ENCODE results near the gene SYNPO2.
"Not testable (repeated sequence)": the region's sequence is repeated elsewhere in the genome, so short reads cannot be mapped to it uniquely, and the experiment has no call there.

The SYNPO2 gene, protein sequence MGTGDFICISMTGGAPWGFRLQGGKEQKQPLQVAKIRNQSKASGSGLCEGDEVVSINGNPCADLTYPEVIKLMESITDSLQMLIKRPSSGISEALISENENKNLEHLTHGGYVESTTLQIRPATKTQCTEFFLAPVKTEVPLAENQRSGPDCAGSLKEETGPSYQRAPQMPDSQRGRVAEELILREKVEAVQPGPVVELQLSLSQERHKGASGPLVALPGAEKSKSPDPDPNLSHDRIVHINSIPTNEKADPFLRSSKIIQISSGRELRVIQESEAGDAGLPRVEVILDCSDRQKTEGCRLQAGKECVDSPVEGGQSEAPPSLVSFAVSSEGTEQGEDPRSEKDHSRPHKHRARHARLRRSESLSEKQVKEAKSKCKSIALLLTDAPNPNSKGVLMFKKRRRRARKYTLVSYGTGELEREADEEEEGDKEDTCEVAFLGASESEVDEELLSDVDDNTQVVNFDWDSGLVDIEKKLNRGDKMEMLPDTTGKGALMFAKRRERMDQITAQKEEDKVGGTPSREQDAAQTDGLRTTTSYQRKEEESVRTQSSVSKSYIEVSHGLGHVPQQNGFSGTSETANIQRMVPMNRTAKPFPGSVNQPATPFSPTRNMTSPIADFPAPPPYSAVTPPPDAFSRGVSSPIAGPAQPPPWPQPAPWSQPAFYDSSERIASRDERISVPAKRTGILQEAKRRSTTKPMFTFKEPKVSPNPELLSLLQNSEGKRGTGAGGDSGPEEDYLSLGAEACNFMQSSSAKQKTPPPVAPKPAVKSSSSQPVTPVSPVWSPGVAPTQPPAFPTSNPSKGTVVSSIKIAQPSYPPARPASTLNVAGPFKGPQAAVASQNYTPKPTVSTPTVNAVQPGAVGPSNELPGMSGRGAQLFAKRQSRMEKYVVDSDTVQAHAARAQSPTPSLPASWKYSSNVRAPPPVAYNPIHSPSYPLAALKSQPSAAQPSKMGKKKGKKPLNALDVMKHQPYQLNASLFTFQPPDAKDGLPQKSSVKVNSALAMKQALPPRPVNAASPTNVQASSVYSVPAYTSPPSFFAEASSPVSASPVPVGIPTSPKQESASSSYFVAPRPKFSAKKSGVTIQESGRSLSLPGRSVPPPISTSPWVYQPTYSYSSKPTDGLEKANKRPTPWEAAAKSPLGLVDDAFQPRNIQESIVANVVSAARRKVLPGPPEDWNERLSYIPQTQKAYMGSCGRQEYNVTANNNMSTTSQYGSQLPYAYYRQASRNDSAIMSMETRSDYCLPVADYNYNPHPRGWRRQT

DNA sequence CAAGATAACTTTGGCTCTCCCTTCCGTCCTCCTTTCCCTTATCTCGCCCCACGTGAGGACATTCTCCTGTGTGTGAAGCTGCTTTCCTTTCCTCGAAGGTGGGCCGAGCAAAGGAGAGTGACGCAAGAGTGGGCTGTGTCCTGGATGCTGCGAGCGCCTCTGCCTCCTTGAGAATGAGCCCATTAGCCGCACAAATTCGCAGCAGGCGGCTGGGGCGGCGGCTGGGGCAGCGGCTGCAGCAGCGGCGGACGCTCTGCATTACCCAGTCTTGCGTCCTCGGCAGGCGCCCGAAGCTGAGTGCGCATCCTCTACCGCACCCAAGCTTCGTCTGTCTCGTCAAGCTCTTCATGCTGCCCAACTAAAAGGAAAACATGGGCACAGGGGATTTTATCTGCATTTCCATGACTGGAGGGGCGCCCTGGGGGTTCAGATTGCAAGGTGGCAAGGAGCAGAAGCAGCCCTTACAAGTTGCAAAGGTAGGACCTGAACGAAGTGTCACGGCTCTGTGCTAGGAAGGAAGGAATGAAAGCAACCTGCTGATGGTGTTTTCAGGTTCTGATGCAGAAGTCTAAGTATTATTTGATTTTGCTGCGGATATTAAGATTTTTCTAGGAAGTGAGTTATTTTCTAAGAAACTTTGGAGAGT is at the start of gene SYNPO2:
TSS of gene SYNPO2 (plus strand) at position 189 of the 646 bp plus-strand sequence. CDS start at position 372, 183 bp downstream.
- DNase-seq = peak; percentile 96

DNA sequence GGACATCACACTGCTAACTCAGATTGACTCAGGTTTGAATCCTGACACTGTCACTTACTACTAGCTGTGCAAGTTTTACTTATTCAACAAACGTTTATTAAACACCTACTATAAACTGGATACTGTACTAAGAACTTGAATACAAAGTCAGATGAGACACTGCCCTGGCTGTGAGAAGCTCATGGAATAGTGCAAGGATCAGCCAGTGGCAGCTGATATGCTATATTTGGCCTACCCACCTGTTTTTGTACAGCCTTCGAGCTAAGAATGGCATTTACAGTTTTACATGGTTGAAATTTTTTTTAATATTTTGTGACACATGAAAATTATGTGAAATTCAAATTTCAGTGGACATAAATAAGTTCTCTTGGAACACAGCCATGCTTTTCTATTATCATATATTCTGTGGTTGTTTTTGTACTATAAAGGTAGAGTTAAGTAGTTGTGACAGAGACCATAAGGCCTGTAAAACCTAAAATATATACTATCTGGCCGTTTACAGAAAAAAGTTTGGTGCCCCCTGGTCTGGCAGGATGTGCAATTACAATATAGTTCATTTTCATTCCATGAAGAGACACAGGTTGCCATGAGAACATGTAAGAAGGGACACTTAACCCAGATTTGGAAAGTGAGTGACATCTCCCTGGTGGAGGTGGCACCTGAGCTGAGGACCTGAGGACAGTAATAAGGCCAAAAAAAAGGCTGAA is 49.3 kb upstream of the SYNPO2 start:
- no peak for DNase-seq

DNA sequence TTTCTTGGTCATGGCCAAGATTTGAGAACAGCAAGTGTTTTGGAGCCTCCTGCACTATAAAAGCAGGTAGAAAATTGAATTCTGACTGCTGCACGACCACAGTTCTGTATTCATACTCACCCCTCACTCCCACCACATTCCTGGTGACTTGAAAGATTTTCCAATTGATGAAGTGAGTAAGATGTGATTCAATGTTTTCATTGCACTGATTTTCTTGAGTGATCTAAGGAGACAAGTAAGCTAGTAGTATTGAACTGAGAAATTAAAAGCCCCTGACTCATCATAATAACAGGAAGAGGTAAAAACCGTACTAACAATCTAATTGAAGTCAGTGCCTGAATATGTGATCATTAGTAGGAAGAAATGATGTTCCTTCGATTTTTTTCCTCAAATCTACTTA is 46.6 kb upstream of the SYNPO2 start:
- DNase-seq = no peak

DNA sequence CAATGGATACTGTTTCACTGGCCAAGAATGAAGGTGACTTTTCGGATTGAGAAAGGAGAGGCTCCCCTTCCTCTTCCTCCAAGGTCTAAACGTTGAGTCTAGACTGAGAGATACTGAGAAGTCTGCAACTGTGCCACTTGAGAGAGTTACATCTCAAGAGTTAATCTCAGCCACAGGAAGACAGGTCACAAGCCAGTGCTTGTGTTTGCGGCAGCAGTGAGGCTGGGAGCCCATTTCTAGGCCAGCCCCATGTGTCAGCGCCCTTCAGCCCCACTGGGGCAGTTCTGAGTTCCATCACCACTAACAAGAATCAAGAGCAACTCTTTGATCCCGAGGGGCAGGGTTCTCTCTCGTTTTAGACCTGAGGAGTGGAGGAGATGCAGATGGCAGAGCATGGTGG is 45.4 kb upstream of the SYNPO2 start:
- no peak for DNase-seq

DNA sequence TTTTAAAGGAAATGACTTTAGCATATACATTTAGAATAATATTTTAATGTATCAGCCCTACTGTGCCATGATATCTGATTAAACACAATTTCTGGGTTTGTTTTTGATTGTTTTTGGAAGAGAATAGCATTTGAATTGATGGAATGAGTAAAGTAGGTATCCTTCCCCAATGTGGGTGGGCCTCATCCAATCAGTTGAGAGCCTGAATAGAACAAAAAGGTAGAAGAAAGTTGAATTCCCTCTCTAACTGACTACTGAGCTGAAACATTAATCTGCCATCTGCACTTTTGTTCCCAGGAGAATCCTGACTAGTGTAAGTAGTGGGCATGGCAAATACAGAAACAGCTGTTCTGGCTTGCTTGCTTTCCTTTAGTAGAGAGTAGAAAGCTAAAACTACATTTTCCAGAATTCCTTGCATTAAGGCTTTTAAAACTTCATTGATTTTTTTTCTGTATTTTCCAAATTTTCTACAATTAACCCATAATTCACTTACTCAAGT is 43.1 kb upstream of the SYNPO2 start:
- DNase-seq = no peak

DNA sequence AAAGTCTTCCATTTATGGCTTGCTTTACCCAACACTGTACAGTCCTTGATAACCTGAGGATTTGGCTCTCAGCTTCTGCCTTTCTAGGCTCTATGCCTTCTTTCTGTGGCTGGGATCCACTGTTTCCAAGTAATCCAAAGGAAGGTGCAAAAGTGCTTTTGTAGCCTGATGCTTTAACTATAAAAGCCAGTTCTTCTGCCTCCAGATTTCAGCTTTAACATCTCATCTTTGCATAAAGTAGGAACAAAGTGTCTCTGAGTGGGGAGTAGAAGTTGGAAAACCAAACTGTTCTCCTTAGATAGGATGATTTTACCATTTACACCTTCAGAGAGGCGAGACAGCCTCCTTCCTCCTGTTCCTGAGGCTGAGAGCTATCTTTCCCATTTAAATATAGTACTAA is 41.7 kb upstream of the SYNPO2 start:
- no peak for DNase-seq

DNA sequence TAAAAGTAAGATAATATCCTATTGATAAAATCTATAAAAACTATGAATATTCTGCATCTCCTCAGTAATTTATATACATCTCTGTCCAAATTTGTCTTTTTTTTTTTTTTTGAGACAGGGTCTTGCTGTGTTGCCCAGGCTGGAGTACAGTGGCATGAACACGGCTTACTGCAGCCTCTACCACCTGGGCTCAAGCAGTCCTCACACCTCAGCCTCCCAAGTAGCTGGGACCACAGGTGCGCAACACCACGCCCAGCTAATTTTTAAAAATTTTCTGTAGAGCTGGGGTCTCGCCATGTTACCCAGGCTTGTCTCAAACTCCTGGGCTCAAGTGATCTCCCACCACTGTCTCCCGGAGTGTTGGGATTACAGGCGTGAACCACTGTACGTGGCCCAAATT is 40.4 kb upstream of the SYNPO2 start:
- DNase-seq = no peak

DNA sequence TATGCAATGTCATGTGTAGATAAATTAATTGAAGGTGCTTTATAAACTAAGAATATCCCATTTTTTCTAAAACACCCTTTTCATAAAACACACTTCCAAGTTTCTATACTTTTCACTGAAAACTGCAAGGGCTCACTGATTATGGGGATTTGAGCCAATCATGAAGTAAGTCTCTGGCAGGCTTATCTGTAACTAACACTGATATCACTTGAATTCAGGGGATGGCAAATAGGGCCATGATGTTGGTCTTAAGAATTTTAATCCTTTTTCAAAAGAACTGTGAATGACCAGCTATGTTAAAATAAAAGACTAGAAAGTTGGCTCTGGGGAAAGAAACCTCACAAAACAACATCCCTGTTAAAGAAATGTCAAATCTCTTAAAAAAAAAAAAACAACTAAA is 39.8 kb upstream of the SYNPO2 start:
- DNase-seq = no peak

DNA sequence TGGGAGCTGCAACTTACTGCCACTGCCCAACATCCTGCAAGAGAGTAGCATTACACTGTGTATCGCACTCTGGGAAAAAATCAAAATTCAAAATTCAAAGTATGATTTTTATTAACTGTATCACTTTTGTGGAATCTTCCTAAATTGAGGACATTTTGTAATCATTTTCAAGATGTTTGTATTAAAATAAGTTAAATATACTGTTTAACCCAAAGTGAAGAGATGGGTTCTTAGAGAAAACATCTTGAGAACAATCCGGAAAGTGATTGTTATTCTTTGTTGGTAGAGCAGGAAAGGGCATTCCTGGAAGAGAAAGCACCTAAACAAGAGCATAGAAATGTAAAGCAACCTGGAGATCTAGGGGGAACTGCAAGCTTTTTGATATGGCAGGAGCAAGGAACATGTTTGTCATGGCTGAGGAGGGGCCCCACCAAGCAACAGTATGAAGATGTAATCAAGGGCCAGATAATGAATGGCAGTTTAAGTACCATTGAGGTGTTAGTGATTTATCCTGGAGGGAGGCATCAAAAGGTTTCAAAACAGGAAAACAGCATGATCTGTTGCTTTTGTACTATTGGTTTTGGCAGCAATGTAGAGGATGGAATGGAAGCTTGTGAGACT is 38.7 kb upstream of the SYNPO2 start:
- no peak for DNase-seq

DNA sequence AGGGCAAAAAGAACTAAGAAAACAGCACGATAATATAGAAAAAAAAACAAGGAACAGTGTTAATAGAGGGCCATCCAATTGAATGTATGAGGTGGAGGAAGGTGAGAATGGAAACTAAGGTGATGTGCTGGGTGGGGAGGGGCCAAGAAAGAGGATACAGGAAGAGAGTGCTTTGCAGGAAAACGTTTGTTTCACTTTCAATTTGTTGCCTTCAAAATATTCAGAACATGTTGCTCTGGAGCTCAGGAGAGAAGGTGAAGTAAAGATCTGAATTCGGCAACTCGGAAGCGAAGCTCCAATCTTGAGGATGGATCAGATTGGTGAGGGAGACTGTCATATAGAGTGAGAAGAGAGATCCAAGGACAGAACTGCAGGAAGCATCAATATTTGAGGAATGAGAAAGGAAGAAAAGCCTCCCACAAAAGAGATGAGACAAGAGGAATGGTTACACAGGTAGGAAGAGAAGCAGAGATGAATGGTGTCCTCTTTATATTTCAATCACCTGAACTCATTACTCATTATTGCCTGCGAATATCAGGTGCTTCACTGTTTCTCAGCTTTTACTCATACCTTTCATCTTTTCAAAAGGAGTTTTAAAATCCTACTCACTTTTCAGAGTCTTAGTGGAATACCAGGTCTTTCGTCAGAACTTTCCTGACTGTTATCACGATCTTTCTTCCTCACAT is 38.0 kb upstream of the SYNPO2 start:
- DNase-seq = no peak

DNA sequence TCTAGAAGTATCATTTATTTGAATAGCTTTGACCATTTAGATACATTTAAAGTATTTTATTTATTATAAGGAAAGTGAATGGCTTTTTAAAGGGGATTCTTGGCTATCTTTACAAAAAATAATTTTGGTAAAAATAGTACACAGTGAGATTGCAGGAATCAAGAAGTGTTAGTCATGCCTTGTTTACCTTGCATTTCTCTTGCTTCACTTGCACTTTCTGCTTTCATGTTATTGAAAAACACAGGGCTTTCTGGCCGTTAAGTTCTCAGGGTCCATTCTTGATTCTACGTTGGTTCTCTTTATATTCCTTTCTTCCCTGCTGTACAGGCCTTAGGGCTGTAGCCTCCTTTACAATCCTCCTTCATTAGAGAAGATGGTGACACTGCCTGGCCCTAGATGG is 30.9 kb upstream of the SYNPO2 start:
- no peak for DNase-seq

DNA sequence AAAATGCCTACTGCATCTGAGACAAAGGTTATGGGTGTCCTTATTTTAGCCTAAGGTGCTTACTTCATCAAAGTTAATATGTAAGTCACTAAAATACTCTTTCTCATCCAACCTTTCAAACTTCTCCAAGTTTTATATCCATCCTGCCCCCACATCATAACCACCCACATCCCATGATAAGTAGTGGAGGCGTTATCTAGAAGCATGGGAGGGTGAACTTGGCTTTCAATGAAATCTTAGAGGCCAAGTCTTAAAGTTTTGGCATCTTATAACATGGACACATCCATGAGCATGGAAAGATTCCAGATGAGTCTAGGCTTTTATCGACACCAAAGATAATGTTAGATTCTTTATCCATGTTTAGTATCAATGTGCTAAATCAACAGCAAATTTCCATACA is 29.9 kb upstream of the SYNPO2 start:
- no peak for DNase-seq

DNA sequence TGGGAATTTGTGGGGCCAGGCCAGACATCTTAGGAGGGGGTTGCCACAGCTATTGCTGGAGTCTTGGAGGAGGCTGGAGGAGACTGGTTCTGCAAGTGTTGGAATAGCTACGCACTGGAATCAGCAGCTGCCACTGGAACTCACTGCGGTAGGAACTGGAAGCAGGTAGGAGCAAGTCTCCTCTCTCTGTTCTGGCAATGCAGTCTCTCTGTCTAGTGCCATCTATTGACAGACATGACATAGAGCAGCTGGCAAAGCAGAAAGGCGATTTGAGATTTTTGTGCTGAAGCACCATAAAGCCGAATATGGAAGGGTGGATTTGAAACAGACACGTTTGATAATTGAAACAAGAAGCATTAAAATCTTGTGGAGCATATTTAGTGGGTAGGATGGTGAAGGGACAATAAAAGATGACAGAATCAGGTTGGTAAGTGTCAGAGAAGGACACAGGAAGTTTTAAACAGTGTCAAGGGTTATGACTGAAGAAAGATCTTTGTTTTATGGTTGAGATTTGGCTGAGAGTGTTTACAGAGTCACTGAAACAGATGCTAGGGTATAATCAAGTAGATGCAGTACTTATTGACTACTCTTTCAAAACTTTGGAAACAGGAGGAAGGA is 23.5 kb upstream of the SYNPO2 start:
- DNase-seq = peak; percentile 88

DNA sequence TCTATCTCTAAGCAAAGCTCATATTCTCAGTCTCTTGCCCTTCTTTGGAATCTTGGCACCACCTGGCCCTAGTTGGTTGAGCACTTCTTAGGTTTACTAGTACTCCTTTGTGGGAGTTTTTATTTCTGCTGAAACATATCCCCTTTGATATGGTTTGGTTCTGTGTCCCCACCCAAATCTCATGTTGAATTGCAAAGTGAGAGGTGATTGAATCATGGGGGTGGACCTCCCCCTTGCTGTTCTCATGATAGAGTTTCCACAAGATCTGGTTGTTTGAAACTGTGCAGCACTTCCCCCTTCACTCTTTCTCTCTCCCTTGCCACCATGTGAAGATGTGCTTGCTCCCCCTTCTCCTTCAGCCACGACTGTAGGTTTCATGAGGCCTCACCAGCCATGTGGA is 22.2 kb upstream of the SYNPO2 start:
- DNase-seq = no peak

DNA sequence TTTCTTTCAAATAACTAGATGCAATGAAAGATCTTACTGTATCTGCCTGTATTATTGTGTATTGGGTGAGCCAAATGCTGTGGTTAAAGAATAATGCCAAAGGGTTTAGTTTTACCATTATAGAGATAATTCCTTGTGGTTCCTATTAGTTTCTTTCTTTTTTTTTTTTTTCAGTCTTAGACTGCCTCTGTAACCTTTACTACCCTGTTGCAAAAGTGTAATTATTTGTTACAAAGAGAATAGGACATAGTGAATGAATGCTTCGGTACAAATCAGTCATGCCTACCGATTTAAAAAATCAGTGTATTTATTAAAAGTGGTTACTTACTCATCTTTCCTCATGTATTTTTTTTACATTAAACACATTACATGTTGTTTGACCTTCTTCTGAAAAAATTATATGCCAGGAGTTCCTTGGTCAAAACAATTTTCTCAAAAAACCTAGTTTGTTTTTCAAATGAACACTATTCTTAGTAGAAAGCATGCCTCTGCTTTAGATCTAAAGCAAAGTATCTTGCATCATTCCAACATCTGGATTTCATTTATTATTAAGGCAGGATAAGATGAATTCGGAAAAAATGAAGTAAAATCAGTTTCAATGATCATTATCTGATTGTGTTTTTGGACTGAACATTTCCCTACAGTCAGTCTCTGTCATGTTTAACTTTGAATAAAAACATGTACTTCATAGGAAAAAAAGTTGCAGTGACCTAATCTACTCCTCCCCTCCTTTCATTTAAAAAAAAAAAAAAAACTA is 21.2 kb upstream of the SYNPO2 start:
- no peak for DNase-seq

DNA sequence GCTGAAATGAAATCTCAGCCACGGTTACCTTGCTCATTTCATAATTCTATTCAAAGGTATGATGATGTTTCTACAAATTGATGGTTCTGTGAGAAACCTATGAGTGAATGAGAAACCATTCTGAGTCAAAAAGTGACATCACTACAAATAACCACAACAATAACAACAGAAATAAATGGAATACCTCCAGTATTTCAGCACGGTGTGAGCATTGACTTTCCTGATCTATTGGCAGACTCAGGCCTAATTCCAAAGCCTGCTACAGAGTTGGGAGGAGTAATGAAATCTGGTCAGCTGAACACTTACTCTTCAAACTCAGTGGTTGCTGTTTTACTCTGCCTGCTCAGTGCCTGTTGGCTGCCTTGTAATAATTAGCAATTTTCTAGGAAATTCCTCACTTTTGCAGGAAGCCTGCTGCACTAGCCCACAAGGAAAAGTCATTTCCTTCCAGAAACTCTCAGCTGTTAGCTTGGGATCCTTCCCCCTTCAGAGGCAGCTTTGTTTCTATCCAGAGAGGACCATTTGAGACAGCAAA is 18.8 kb upstream of the SYNPO2 start:
- no peak for DNase-seq

DNA sequence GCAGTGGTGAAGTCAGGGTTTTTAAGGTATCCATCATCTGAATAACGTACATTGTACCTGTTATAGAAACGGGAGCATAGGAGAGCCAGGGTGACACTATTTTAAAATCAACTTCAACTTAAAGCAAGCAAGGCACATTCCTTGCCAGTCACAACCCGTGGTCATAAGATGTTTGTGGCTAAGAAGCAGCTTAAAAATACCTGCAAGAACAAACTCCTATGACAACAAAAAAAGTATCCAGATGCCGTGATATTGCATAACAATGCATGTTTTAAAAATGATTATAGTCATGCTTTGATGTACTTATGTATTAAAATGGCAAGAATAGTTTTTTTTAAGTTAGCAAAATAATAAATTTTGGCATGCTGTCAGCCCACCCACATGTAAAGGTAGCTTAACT is 16.5 kb upstream of the SYNPO2 start:
- DNase-seq = no peak

DNA sequence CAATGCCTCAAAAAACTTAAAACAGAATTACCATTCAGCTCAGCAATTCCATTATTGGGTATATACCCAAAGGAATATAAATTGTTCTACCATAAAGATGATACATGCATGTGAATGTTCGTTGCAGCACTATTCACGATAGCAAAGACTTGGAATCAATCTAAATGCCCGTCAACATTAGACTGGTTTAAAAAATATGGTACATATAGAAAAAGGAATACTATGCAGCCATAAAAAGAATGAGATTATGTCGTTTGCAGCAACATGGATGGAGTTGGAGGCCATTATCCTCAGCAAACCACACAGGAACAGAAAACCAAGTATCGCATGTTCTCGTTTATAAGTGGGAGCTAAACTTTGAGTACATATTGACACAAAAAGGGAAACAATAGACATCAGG is 10.9 kb upstream of the SYNPO2 start:
- DNase-seq = no peak

DNA sequence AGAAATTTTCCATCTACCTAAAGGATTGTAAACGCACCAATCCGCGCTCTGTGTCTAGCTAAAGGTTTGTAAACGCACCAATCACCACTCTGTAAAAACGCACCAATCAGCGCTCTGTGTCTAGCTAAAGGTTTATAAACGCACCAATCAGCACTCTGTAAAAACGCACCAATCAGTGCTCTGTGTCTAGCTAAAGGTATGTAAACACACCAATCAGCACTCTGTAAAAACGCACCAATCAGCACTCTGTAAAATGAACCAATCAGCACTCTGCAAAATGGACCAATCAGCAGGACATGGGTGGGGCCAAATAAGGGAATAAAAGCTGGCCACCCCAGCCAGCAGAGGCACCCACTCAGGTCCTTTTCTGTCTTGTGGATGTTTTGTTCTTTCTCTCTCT is 10.1 kb upstream of the SYNPO2 start:
- DNase-seq = not testable (repeated sequence)
